ENCODE results near the gene ITCH. TPM values are rescaled to one million over a fixed set of nuclear protein-coding genes. Genes with fewer than 3 reads are reported as not detected.
A peak's percentile ranks its signal among the peaks of the same experiment; 100 is the strongest.
"Not testable (repeated sequence)": the region's sequence is repeated elsewhere in the genome, so short reads cannot be mapped to it uniquely, and the experiment has no call there.

ITCH gene
- total RNA-seq, 1 donor from 2014 or later = 42.7 TPM

DNA sequence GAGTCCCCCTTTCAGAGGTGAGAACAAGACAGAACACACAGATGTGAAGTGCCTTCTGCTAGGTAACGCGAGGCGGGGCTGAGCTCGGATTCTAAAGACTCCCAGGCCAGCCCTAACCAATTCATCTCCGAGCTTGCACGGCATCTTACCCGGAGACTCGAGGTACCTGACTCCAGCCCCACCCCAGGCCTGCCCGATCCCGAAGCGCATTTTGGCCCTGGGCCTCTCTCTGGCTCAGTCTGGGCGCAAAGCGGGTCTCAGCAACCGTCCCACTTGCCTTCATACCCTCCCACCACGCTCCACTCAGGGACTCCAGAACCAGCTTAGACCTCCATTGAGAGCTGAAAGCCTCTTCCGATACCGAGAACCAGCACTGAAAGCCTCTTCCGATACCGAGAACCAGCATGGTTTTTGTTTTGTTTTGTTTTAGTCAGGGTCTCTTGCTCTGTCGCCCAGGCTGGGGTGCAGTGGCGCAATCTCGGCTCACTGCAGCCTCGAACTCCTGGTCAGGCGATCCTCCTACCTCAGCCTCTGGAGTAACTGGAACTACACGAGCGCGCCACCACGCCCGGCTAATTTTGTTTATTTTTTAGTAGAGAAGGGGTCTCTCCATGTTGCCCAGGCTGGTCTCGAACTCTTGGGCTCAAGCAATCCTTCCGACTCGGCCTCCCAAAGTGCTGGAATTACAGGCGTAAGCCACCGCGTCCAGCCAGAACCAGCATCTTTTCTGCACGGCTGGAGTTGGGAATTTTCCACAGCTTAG is 152.6 kb downstream of the ITCH start:
- TF ChIP-seq CTCF (conservative IDR thresholded peaks at IDR 0.05; ENCODE audit: low read depth, low read length) = no peak
- DNase-seq (ENCODE audit: low read depth) = no peak
- peak overlapping the region; percentile 81 for H3K4me3 ChIP-seq (ENCODE audit: low read depth, low read length)

- DNase-seq (ENCODE audit: low read depth) = peak; percentile 70
- peak within 1 kb of the TSS; percentile 81 for H3K4me3 ChIP-seq (ENCODE audit: low read depth, low read length)
- no peak for TF ChIP-seq CTCF (conservative IDR thresholded peaks at IDR 0.05; ENCODE audit: low read depth, low read length)
Observed at GRCh38 chr20:34516247-34517113, 153.4 kb downstream of the ITCH start, which contains the start of gene DYNLRB1. Gene DYNLRB1, plus strand, starts transcription at chr20:34516422. Its CDS starts 37 bp downstream, at chr20:34516459.

- no peak for TF ChIP-seq CTCF (conservative IDR thresholded peaks at IDR 0.05; ENCODE audit: low read depth, low read length)
- no peak for DNase-seq (ENCODE audit: low read depth)
Observed at GRCh38 chr20:34517114-34517505, 154.0 kb downstream of the ITCH start.

DNA sequence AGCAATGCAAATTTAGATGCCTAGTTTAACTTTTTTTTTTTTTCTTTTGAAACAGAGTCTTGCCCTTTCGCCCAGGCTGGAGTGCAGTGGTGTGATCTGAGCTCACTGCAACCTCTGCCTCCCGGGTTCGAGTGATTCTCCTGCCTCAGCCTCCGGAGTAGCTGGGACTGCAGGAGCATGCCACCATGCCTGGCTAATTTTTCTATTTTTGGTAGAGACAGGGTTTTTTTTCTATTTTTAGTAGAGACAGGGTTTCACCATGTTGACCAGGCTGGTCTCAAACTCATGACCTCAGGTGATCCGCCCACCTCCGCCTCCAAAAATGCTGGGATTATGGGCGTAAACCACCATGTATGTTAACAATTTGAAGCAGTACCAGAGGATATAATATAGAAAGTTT is 155.8 kb downstream of the ITCH start:
- not testable (repeated sequence) for DNase-seq (ENCODE audit: low read depth); H3K4me3 ChIP-seq (ENCODE audit: low read depth, low read length)

More at GRCh38 chr20:34517114-34517505, 154.0 kb downstream of the ITCH start:
- H3K4me3 ChIP-seq (ENCODE audit: low read depth, low read length) = peak overlapping the region; percentile 81

DNA sequence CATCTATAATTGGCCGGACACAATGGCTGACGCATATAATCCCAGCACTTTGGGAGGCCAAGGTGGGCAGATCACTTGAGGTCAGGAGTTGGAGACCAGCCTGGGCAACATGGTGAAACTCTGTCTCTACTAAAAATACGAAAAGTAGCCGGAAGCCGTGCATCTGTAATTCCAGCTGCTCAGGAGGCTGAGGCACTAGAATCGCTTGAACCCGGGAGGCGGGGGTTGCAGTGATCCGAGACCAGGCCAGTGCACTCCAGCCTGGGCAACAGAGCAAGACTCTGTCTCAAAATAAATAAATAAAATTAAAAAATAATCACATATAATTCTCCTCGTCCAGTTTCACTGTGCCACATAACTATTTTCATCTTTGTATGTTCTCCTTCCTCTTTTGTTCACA is 156.8 kb downstream of the ITCH start:
- not testable (repeated sequence) for DNase-seq (ENCODE audit: low read depth); H3K4me3 ChIP-seq (ENCODE audit: low read depth, low read length)

- TF ChIP-seq CTCF (conservative IDR thresholded peaks at IDR 0.05; ENCODE audit: low read depth, low read length) = peak; percentile 72
- DNase-seq (ENCODE audit: low read depth) = no peak
- no peak overlapping the region for H3K4me3 ChIP-seq (ENCODE audit: low read depth, low read length)
Observed at GRCh38 chr20:34522969-34523871, 160.1 kb downstream of the ITCH start.

- DNase-seq (ENCODE audit: low read depth) = no peak
- no peak for TF ChIP-seq CTCF (conservative IDR thresholded peaks at IDR 0.05; ENCODE audit: low read depth, low read length)
- no peak overlapping the region for H3K4me3 ChIP-seq (ENCODE audit: low read depth, low read length)
Observed at GRCh38 chr20:34524426-34524825, 161.4 kb downstream of the ITCH start.
